Left ventricle myocardium superior (tissue), 1 donor: ENCODE data around the gene MAB21L2. TPM values are rescaled to one million over a fixed set of nuclear protein-coding genes. Genes with fewer than 3 reads are reported as not detected.

Experiments used
- ATAC-seq: fragments of 200-7000 bp; cut with Tn5 transposase; one replicate; pipeline ENCODE4 v1.9.1; 2020; ENCODE audit warnings: mild to moderate bottlenecking, moderate library complexity
- DNase-seq: peaks from one replicate; pipeline ENCODE4 v3.0.0-alpha.2; 2020
- intact Hi-C: fragments of 100-400 bp; cut with micrococcal nuclease; formaldehyde crosslinking; loops from one replicate; pipeline ENCODE4 v1.11.0; 2022
- total RNA-seq: library from RNA; stranded (reverse); fragmentation: NEBNext Ultra II Directional; extraction: Animal tissue kit (Norgen Biotek cat#: 25700); gene quantifications from one replicate; pipeline ENCODE4 v1.2.1, GENCODE V29; 2021
- donor health status: DM: no; HTN: yes; CAD: no; lungs with severe emphysema.

MAB21L2 gene
- total RNA-seq, 1 donor from 2014 or later = 0.17 TPM

DNA sequence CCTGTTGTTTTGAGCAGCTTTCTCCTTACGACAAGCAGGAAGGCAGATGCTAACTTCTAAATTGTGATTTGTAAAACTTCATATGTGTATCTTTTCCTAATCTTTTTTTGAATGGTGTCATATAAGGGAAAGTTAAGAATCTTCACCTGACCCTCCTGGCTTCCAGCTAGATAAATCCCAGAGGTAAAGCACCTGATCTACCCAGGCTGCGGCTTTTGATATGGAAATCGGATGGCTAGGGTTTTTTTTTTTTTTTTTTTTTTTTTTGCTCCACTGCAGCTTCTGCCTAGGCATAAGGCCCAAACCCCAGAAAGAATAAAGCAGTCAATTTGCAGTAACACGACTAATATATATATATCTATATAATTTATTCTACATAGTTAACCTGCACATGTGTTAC lies 10.0 kb downstream of the MAB21L2 start:
- ATAC-seq = no peak
- intact Hi-C loops = no loop called here
- no peak for DNase-seq

DNA sequence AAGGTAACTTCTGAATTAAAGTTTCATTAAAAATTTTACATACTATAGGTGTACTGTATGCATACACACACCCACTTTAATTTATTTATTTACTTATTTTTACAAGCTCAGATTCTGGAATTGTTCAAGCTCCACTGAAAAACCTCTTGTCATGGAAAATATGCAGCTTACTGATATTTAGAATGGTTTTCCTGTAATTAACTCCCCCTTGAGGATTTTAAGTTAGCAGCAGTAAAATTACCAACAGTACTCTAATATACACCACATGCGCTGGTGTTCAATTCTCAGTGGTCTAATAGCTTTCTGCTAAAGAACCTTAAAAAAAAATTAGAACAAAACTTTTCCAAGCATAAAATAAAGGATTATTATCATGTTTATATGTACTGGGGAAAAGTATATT lies 12.0 kb downstream of the MAB21L2 start:
- no peak for ATAC-seq
- intact Hi-C loops = no loop called here
- DNase-seq = no peak

- ATAC-seq = no peak
- no peak for DNase-seq
- intact Hi-C loops = no loop called here
Measured at GRCh38 chr4:150598909-150599308, 17.0 kb downstream of the MAB21L2 start.

DNA sequence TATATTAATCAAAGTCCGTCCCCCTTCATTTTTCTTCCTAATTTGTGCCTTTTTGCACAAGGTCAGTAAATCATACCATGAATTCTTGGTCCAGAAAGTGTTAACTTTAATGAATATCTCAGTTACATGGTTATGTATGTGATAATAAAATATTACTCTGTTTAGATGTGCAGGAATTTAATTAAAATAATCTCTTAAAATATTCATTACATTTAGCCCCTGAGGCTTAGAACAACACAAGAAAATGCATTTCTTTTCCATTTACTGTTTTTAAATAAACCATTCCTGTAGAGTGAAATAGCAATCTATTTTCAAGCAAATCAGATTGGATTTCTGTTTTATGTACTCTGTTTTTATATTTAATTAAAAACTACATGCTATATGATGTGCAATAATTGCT lies 17.6 kb downstream of the MAB21L2 start:
- ATAC-seq (no peak), DNase-seq (no peak)
- intact Hi-C loops = no loop called here

GRCh38 chr4:150600812-150601445 lies 19.0 kb downstream of the MAB21L2 start:
- intact Hi-C loops = no loop called here
- DNase-seq (no peak), ATAC-seq (no peak)

- intact Hi-C loops = no loop called here
- ATAC-seq = no peak
Measured at GRCh38 chr4:150609131-150609530, 27.2 kb downstream of the MAB21L2 start.

DNA sequence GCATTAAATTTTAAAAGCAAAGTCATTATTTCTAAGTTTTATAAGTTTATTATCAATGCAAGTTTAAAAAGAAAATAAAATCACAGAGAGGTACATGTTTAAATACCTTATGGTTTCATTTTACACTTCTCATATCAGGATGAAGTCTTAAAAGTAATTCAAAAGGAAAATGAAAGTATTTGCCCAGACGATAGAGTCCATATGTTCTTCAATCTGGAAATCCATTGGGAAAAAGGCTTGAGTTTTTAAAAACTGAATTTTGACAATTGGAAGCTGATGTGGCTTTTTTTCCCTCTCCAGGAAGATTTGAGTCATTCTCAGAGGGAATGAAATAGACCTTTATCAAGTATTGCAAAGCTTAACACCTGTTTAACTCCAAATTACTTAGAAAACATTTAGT lies 37.1 kb downstream of the MAB21L2 start:
- intact Hi-C loops = no loop called here
- DNase-seq = no peak
- no peak for ATAC-seq

More at GRCh38 chr4:150609131-150609530, 27.2 kb downstream of the MAB21L2 start:
- DNase-seq = no peak

- ATAC-seq (no peak), DNase-seq (no peak)
- intact Hi-C loops = no loop called here
Measured at GRCh38 chr4:150624055-150624454, 42.1 kb downstream of the MAB21L2 start.

DNA sequence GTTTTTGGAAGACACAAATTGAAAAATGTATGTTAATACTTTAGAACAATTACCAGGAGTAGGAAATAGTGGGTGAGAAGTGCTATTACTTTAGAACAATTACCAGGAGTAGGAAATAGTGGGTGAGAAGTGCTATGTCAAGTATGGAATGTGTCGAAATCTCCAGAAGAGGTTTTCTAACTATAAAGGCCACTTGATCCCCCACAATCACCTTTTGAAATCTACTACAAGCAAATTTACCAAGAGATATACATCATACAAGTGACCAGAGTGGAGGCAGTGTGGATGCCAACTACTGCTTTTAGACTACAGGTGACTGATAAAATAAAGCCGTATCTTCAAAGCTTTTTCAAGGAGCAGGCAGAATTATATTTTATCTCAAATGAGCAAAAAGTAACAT lies 43.1 kb downstream of the MAB21L2 start:
- ATAC-seq (no peak), DNase-seq (no peak)
- intact Hi-C loops = no loop called here

DNA sequence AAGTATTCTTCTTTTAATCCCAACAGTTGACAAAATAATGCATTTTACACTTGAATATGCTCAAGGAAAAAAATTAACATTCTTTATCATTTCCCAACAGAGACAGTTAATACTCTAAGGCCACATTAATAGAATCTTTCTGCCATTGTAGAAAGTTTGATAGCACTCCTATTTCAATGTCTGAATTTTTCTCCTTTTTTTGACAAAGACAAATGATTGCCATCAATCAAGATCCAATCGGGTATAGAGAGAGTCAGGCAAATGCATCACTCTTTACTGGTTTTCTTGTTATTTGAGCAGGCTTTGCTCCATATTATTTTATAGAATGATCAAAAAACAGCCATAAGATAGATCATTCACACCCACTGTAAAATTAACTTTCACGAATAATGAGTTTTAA lies 46.1 kb downstream of the MAB21L2 start:
- ATAC-seq (no peak), DNase-seq (no peak)
- intact Hi-C loops = no loop called here

DNA sequence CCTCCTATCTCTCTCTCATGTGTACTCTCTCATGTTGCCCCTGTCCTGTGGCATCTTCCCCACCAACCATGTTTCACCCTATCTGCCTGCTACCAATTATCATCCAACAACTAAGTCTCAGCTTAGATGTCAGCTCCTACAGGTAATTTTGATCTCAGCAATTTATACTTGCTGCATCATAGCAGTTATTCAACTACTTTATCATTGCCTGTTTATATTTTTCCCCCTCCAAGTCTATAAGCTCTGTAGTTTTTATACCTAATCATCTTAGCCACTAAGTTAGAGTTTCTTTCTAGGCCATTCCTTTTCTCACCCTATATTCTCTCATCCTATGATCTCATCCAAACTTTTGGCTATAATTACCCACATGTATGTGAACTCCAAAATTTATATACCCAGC lies 50.7 kb downstream of the MAB21L2 start:
- intact Hi-C loops = no loop called here
- ATAC-seq (no peak), DNase-seq (no peak)
